Measurements from ENCODE around the gene NMS.
"Not testable (repeated sequence)": the region's sequence is repeated elsewhere in the genome, so short reads cannot be mapped to it uniquely, and the experiment has no call there.

The NMS gene, protein sequence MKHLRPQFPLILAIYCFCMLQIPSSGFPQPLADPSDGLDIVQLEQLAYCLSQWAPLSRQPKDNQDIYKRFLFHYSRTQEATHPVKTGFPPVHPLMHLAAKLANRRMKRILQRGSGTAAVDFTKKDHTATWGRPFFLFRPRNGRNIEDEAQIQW

DNA sequence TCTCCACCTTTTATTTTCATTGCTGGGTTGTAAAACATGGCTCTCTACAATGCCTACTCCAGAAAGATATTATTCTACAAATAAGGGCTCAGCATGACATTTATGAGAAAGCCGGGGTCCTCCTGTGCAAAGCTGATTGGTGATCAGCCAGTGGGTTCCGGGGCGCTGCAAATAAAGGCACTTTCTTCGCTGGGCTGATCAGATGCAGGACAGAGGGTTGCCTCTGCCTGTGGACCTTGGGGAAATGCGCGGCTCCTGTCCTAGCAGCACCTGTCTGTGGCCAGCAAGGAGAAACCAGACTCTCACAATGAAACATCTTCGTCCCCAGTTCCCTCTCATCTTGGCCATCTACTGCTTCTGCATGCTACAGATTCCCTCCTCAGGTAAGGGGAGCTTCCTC, at the start of gene NMS:
Gene NMS (plus strand): TSS at position 301 of the 400 bp plus-strand sequence. CDS start 7 bp downstream, at position 308.
- no peak for DNase-seq

DNA sequence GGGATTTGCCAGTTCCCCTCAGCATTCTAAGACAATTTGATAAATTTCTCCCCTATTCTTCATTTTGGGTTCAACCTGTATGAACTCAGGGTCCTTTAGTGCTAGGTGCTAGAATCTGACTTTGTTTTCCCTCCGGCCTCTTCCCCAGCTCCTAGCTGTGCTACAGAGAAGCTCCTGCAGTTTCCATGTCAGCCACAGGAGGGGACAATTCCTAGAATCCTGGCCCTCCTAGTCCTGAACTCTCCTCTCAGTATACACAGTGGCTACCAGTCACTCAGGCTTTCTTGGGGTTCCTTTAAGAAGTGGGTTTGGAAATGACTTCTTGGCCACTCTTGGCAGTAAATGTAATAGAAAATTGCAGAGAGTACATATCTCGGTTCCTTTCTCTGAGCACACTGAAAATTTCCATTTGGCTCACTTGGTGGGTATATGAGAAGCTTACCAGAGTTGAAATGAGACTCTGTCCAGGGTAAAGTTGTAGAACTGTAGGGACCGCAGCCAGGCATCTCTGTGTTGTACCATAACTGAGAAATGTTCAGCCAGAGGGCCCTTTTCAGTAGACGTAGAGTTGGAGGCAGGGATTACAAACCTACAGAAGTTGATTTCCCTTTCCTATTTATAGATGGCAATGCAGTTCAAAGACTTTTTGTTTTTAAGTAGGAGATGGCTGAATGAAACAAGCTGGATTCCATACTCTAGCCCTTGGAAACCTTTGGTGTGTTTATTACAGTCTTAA, 47.8 kb upstream of the NMS start:
- no peak for DNase-seq

DNA sequence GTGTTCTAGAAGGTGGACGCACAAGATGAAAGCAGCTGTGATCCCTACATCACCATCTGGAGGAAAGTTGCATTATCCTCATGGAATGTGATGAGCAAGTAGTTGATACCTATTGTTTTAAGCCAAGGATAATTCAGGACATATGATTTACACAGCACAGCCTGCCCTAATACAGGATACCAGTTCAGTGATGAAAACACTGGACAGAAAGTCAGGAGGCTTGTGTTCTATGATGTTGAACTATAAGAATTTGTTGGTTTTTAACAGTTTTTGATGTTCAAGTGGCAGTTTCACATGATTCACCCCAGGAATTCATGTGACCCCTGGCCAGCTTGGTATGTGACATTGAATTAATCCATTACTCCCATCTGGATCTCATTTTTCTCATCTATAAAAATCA, 46.7 kb upstream of the NMS start:
- DNase-seq: no peak

GRCh38 chr2:100424277-100424875, 45.9 kb upstream of the NMS start:
- DNase-seq: no peak

DNA sequence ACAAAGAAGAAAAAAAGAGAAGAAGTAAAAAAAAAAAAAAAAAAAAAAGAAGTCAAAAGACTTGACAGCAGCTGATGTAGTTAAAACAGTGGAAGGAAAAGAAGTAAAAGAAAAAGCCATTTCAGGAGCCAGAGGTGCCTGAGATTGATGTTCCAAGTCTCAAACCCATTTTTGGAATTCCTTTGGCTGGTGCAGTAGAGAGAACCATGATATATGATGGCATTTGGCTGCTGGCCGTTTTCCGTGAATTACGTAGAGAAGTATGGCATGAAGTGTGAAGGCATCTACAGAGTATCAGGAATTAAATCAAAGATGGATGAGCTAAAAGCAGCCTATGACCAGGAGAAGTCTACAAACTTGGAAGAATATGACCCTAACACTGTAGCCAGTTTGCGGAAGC, 45.2 kb upstream of the NMS start:
- no peak for DNase-seq

GRCh38 chr2:100425573-100426383, 44.5 kb upstream of the NMS start:
- DNase-seq: no peak

DNA sequence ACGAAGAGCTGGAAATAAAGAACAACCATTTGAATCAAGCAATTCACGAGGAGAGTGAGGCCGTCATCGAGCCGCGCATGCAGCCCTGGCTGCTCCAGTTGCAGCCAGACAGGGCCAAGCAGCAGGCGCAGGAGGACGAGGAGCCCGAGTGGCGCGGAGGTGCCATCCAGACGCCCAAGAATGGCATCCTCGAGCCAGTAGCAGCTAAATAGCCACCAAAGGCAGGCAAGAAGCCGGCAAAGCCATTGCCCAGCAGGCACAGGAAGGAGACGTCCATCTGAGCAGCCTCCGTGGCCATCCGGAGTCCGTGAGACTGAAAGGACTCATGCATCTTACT, 43.9 kb upstream of the NMS start:
- no peak for DNase-seq

DNA sequence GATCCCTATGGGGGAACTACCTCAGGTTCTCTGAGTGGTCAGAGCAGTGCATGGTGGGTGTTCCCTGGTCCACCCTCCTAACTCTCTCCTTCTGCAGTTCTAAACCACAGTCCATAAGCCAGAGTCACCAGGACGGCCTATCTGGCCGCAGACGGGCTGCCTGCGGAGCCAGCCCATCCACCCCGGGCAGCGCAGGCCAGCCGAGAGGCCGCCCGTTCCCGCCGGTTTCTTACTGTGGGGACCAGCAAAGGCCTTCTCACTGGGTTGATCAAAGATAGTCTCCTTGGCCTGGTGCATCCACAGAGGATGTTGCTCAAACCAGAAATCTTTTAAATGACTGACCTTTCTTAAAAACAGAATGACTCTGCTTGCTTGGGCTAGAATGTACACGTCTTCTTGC, 43.2 kb upstream of the NMS start:
- DNase-seq: no peak

DNA sequence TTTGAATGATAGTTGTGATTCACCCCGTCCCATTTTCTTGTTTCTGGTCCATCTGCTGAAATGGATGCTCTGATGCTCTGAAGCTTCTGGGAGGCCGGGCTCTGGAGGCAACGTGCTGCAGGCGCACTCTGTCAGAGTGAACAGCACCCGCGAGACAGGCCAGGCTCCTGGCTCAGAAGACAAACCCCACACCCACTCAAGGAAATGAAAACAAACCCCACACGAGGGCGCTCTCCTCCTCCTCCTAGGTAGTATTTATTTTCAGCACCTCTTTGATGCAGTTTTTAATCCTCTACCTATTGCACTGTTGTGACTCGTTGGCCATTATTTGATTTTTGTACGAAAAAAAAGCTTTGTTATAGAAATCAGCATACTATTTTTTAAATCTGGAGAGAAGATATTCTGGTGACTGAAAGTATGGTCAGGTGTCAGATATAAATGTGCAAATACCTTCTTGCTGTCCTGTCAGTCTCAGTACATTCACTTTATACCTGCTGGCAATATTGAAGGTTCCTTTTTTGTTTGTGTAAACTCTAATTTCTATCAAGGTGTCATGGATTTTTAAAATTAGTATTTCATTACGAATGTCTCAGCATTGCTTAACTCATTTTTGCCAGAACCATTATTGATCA, 42.5 kb upstream of the NMS start:
- DNase-seq: no peak

DNA sequence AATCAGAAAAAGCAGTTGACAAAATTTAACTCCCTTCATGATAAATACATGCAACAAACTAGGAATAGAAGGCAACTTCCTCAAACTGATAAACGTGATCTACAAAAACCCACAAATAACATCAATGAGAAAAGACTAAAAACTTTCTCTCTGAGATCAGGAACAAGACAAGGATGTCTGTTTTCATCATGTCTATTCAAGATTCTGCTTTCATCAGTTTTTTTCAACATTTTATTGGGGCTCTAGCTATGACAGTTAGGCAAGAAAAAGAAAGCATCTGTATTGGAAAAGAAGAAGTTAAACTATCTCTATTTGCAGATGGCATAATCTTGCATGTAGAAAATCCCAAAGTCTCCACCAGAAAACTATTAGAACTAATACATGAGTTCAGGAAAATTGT, 40.6 kb upstream of the NMS start:
- DNase-seq: no peak

GRCh38 chr2:100437751-100438150, 32.5 kb upstream of the NMS start:
- no peak for DNase-seq

DNA sequence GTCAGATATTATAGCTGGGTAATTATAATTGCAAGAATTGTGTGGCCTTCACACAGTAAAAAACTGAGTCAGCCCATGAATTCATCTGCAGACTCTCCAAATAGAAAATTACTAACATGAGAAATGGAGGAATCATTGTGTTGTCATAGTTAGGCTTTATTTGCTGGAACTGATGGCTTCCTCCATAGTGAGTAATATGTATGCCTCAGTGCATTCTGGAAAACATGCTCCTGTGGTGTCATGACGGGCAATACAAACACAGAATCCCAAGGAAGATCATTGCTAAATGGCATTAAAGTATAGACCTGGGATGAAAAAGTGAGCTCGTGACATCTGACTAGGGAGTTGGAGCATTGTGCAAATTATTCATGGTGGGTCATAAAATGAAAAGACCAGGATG, 23.6 kb upstream of the NMS start:
- DNase-seq: no peak

DNA sequence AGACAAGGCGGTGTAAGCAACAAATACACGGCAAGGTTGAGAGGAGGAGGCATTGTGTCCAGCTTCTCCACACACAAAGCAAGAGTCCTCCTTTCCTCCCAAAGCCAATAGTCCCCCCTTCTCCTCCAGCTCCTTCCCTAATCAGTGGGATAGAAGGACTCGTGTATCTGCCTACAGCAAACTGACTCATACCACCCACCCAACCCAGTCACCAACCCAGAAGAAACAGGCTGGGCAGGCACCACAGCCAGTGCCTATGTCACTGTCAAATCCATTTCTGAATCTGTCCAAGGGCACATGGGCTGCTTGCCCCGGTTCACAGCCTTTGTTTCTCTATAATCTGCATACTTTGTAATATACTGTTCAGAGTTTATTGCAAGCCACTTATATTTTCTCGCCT, 19.2 kb upstream of the NMS start:
- no peak for DNase-seq

- no peak for DNase-seq
These were observed 18.5 kb upstream of the NMS start for GRCh38 chr2:100451734-100452133.

- DNase-seq: no peak
These were observed 16.4 kb upstream of the NMS start for GRCh38 chr2:100453853-100454252.

DNA sequence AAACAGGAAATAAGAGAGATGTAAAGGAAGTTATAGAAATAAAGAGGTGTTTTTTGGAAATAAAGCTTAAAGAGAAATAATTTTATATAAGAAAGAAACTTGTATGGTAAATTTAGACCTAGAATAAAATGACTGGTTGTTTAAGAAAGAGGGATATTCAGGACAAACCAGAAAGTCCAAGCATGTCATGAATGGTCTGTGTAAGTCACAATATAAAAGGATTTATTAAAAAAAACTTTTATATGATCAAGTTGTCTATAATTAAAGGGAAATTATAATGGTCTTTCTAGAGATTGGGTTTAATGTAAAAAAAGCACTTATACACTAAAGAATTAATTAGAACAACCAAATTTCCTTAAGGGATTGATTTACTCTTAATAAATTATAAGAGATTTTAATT, 13.9 kb upstream of the NMS start:
- DNase-seq: not testable (repeated sequence)

- no peak for DNase-seq
These were observed 9.3 kb upstream of the NMS start for GRCh38 chr2:100460904-100461530.

DNA sequence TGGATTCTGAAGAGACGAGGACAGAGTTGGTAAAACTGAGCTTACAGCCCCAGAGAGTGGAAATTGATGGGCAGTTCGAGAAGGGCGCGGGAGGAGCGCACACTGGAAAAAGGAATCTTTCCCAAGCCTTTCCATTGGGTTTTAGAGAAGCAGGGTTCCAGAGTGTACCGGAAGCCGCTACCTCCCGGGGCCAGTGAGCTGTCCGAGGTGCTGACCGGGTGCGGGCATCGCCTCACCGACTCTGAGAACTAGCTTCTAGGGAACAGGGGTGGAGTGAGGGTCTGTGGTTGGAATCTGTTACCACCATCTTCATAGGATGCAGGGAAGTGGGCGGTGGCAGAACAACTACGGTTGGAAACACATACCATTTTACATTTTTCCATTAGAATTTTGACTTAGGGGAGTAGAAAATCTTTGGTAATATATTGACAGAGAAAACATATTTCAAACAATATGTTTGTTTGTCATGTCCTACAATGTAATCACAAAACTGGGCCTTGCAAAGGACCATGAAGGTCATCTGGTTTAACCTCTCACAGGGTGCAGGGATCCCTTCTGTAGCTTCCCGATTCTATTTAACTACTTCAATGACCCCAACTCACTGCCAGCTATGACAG, 724 bp downstream of the NMS start:
- no peak for DNase-seq

DNA sequence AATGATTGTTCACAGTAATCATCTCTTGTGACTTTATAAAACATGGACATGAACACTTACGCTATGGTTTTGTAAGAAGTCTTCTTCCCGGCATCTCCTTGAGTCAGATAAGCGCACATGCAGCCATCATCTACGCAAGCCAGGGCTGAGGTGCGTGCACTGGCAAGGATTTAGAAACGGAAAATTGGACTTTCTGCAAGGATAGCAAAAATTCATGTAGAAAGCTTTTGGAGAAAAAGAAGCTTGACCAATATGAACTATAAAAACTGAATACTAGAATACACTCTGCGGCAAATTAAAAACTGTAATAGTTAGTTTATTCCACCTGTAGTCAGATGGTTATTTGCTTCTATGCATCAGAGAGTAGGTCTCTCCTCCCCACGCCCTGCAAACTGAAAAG, 6.3 kb downstream of the NMS start:
- DNase-seq: no peak

- no peak for DNase-seq
These were observed 12.5 kb downstream of the NMS start for GRCh38 chr2:100482741-100483140.

GRCh38 chr2:100483895-100484294, 13.6 kb downstream of the NMS start:
- no peak for DNase-seq

DNA sequence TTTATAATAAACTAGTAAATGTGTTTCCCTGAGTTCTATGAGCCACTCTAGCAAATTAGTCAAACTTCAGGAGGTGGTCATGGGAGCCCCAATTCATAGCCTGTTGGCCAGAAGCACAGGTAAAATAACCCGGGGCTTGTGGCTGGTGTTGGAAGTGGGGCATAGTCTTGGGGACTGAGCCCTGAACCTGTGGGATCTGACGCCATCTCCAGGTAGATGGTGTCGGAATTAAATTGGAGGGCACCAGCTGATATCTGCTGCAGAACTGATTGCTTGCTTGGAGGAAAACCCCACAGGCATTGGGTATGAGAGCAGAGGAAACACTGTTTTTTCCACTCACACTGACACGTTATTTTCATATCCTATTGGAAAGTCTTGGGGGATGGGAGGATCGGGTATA, 14.1 kb downstream of the NMS start:
- no peak for DNase-seq

All from cortex of kidney (tissue), 1 donor.